Fibroblast of lung (primary cell): Measurements from ENCODE around the gene DUS1L. TPM values are rescaled to one million over a fixed set of nuclear protein-coding genes. Genes with fewer than 3 reads are reported as not detected.

Experiments used
- DNase-seq, 2 donors: peaks; one replicate each; pipeline versions ENCODE4 v3.0.0 to v3.0.0-alpha.2; 2010; ENCODE audit warnings: low read depth in 2 of 2
- H2AFZ ChIP-seq: 2 replicates; pipeline ENCODE4 v1.5.1; 2012; ENCODE audit warnings: low read length, control low read depth, inconsistent platforms
- H3K27ac ChIP-seq: 2 replicates; pipeline ENCODE4 v1.5.1; 2011; ENCODE audit warnings: low read length, control low read depth; ENCODE audit not compliant: insufficient read depth
- H3K27me3 ChIP-seq: 2 replicates; pipeline ENCODE4 v1.5.1; 2011; ENCODE audit warnings: mild to moderate bottlenecking, low read length; ENCODE audit not compliant: control insufficient read depth, insufficient read depth
- H3K36me3 ChIP-seq: 2 replicates; pipeline ENCODE4 v1.5.1; 2011; ENCODE audit warnings: low read length; ENCODE audit not compliant: control insufficient read depth, insufficient read depth
- H3K4me1 ChIP-seq: 2 replicates; pipeline ENCODE4 v1.5.1; 2011; ENCODE audit warnings: low read length; ENCODE audit not compliant: control insufficient read depth, insufficient read depth; ENCODE audit errors: extremely low read depth
- H3K4me2 ChIP-seq: 2 replicates; pipeline ENCODE4 v1.5.1; 2011; ENCODE audit warnings: low read length, control low read depth; ENCODE audit not compliant: insufficient read depth; ENCODE audit errors: extremely low read depth
- H3K4me3 ChIP-seq, 4 experiments: fragments of 200-600 bp in 1 of 4; sonication (generic) in 1 of 4; replicated peaks in 1 of 4; 2 replicates each; pipeline ENCODE4 v1.5.1; 2011 to 2016; ENCODE audit warnings: low read length in 4 of 4, low read depth in 3 of 4, mild to moderate bottlenecking in 3 of 4, control low read depth in 2 of 4, inconsistent platforms in 1 of 4, mixed read lengths in 1 of 4; ENCODE audit not compliant: insufficient read depth in 1 of 4; ENCODE audit errors: control extremely low read depth in 1 of 4
- H3K79me2 ChIP-seq: 2 replicates; pipeline ENCODE4 v1.5.1; 2012; ENCODE audit warnings: mild to moderate bottlenecking, low read length, inconsistent platforms; ENCODE audit not compliant: control insufficient read depth, insufficient read depth
- H3K9ac ChIP-seq: 2 replicates; pipeline ENCODE4 v1.5.1; 2011; ENCODE audit warnings: mild to moderate bottlenecking, low read length, control low read depth; ENCODE audit not compliant: insufficient read depth
- H3K9me3 ChIP-seq: 2 replicates; pipeline ENCODE4 v1.5.1; 2012; ENCODE audit warnings: low read depth, low read length; ENCODE audit not compliant: control insufficient read depth, insufficient read depth
- H4K20me1 ChIP-seq: 2 replicates; pipeline ENCODE4 v1.5.1; 2011; ENCODE audit warnings: low read length; ENCODE audit not compliant: control insufficient read depth, insufficient read depth; ENCODE audit errors: extremely low read depth
- CTCF ChIP-seq, 2 donors: IDR thresholded peaks in 1 of 2; conservative IDR thresholded peaks in 1 of 2; 1 replicate in 1 of 2; 2 replicates in 1 of 2; pipeline ENCODE4 v1.5.1; 2011 to 2012; ENCODE audit warnings: low read length in 2 of 2, control low read depth in 1 of 2, inconsistent platforms in 1 of 2, low read depth in 1 of 2, mild to moderate bottlenecking in 1 of 2
- EZH2 ChIP-seq: IDR thresholded peaks from 2 replicates; pipeline ENCODE4 v1.5.1; 2012; ENCODE audit warnings: low read length, control low read depth, mild to moderate bottlenecking; ENCODE audit errors: missing control alignments
- polyA plus RNA-seq, 2 donors: library from polyadenylated mRNA; depleted of rRNA in 1 of 2; stranded (reverse) in 1 of 2; unstranded in 1 of 2; fragments of >200 nt; gene quantifications; 2 replicates each; pipeline ENCODE4 v1.2.1, GENCODE V29; 2011 to 2012; ENCODE audit warnings: missing spikeins in 1 of 2
- total RNA-seq: library from RNA; depleted of rRNA; stranded (reverse); fragments of >200 nt; gene quantifications from 2 replicates; pipeline ENCODE4 v1.2.1, GENCODE V29; 2014

The DUS1L gene
- total and polyA plus RNA-seq, 2 donors (not counting 1 experiment from before 2014, with no cell fraction given), result 24.6 to 41.0 TPM

- Histone ChIP-seq H3K79me2 (peaks cover 21% of the 10 kb centered on the region), H3K4me2 (peak overlapping the region; percentile 62), H3K36me3 (peaks cover 40% of the 10 kb centered on the region), H3K4me3 (peak overlapping the region; percentile 47 to 85 (median 71)), H3K9ac (peak overlapping the region; percentile 70), H3K9me3 (no peaks in the 10 kb centered on the region), H3K27ac (peak overlapping the region; percentile 50), H3K27me3 (no peaks in the 10 kb centered on the region), H3K4me1 (peaks cover 7% of the 10 kb centered on the region), H4K20me1 (no peaks in the 10 kb centered on the region), H2AFZ (peak overlapping the region; percentile 23)
- no peak for TF ChIP-seq CTCF (conservative IDR thresholded peaks at IDR 0.05 in 1 of 2, IDR thresholded peaks at IDR 0.05 in 1 of 2; ENCODE audit: low read depth in 1 of 2, low read length in 2 of 2)
- DNase-seq, result no peak
Measured at GRCh38 chr17:82050761-82051641, 14.6 kb downstream of the DUS1L start.

GRCh38 chr17:82050152-82050760 lies 15.3 kb downstream of the DUS1L start:
- no peaks in the 10 kb centered on the region for H3K9me3 ChIP-seq
- peaks cover 36% of the 10 kb centered on the region for H3K36me3 ChIP-seq
- H4K20me1 ChIP-seq, result no peaks in the 10 kb centered on the region
- peak overlapping the region; percentile 62 for H3K4me2 ChIP-seq
- H3K79me2 ChIP-seq, result peaks cover 21% of the 10 kb centered on the region
- DNase-seq, result no peak
- no peaks in the 10 kb centered on the region for H3K27me3 ChIP-seq
- H3K27ac ChIP-seq, result peak overlapping the region; percentile 50
- no peak overlapping the region for H2AFZ ChIP-seq
- peaks cover 7% of the 10 kb centered on the region for H3K4me1 ChIP-seq
- peak overlapping the region; percentile 47 to 85 (median 71) for H3K4me3 ChIP-seq
- TF ChIP-seq CTCF (conservative IDR thresholded peaks at IDR 0.05 in 1 of 2, IDR thresholded peaks at IDR 0.05 in 1 of 2; ENCODE audit: low read depth in 1 of 2, low read length in 2 of 2), result no peak
- no peak for TF ChIP-seq EZH2
- H3K9ac ChIP-seq, result no peak overlapping the region

GRCh38 chr17:82049521-82049971 lies 16.1 kb downstream of the DUS1L start:
- Histone ChIP-seq H3K36me3 (peaks cover 29% of the 10 kb centered on the region), H3K9me3 (no peaks in the 10 kb centered on the region), H3K27ac (no peak overlapping the region), H3K9ac (no peak overlapping the region), H3K4me3 (no peak overlapping the region), H3K27me3 (no peaks in the 10 kb centered on the region), H2AFZ (no peak overlapping the region), H3K4me2 (no peak overlapping the region), H3K4me1 (peaks cover 7% of the 10 kb centered on the region), H3K79me2 (peaks cover 21% of the 10 kb centered on the region), H4K20me1 (no peaks in the 10 kb centered on the region)
- TF ChIP-seq EZH2 (no peak), CTCF (conservative IDR thresholded peaks at IDR 0.05 in 1 of 2, IDR thresholded peaks at IDR 0.05 in 1 of 2; ENCODE audit: low read depth in 1 of 2, low read length in 2 of 2) (no peak)
- no peak for DNase-seq
